GM15510 (cell line): ENCODE measurements around the gene SNU13.

Source experiments
- POLR2A ChIP-seq: IDR thresholded peaks from 3 replicates; pipeline ENCODE4 v1.6.1; 2011; ENCODE audit warnings: borderline replicate concordance; ENCODE audit not compliant: insufficient read length; ENCODE audit errors: extremely low read depth

SNU13 gene

GRCh38 chr22:41688365-41689211 lies at the start of gene SNU13:
SNU13 (minus strand) TSS chr22:41688867; CDS start chr22:41688796, 71 bp downstream.
- peak; percentile 88 for TF ChIP-seq POLR2A

GRCh38 chr22:41732096-41732772 lies 43.6 kb upstream of the SNU13 start:
- TF ChIP-seq POLR2A, result no peak

GRCh38 chr22:41731609-41732008 lies 42.9 kb upstream of the SNU13 start:
- TF ChIP-seq POLR2A, result no peak

GRCh38 chr22:41725510-41726110 lies 36.9 kb upstream of the SNU13 start:
- no peak for TF ChIP-seq POLR2A

GRCh38 chr22:41722496-41722895 lies 33.8 kb upstream of the SNU13 start:
- TF ChIP-seq POLR2A, result no peak

- TF ChIP-seq POLR2A, result no peak
These were observed 24.3 kb upstream of the SNU13 start for GRCh38 chr22:41713004-41713403.

GRCh38 chr22:41709341-41709740 lies 20.7 kb upstream of the SNU13 start:
- TF ChIP-seq POLR2A, result no peak

- no peak for TF ChIP-seq POLR2A
These were observed 14.1 kb upstream of the SNU13 start for GRCh38 chr22:41702763-41703162.

- TF ChIP-seq POLR2A, result no peak
These were observed 11.4 kb upstream of the SNU13 start for GRCh38 chr22:41700108-41700364.

- TF ChIP-seq POLR2A, result no peak
These were observed 10.8 kb upstream of the SNU13 start, which contains the start of gene MEI1 for GRCh38 chr22:41699264-41700107. MEI1 (plus strand) TSS chr22:41699503; CDS start chr22:41699539, 36 bp downstream.

- TF ChIP-seq POLR2A, result no peak
These were observed 8.6 kb upstream of the SNU13 start for GRCh38 chr22:41697126-41697775.

GRCh38 chr22:41696703-41697102 lies 8.0 kb upstream of the SNU13 start:
- no peak for TF ChIP-seq POLR2A

- no peak for TF ChIP-seq POLR2A
These were observed 6.5 kb upstream of the SNU13 start for GRCh38 chr22:41695211-41695610.

GRCh38 chr22:41690476-41690875 lies 1.8 kb upstream of the SNU13 start:
- TF ChIP-seq POLR2A, result no peak
